Natural killer cell (primary cell): ENCODE measurements around the gene MEOX1. TPM values are rescaled to one million over a fixed set of nuclear protein-coding genes. Genes with fewer than 3 reads are reported as not detected.

ENCODE experiments used
- ATAC-seq, 3 donors: fragments of 150-1000 bp in 2 of 3; fragments of 200-7000 bp in 1 of 3; cut with Tn5 transposase; 1 replicate in 1 of 3; 2 replicates in 2 of 3; pipeline ENCODE4 v1.10.0; 2021; ENCODE audit warnings: mild to moderate bottlenecking in 2 of 3, moderate library complexity in 2 of 3
- DNase-seq, 2 donors: peaks; one replicate each; pipeline versions ENCODE4 v3.0.0 to v3.0.0-alpha.2; 2013 to 2021; ENCODE audit warnings: mixed read lengths in 1 of 2
- H3K27ac ChIP-seq: one replicate; pipeline ENCODE4 v1.5.1; 2013; ENCODE audit warnings: mild to moderate bottlenecking, low read length
- H3K27me3 ChIP-seq: one replicate; pipeline ENCODE4 v1.6.1; 2013; ENCODE audit warnings: low read length; ENCODE audit not compliant: control insufficient read depth, insufficient read depth
- H3K36me3 ChIP-seq: one replicate; pipeline ENCODE4 v1.6.1; 2013; ENCODE audit warnings: low read length; ENCODE audit not compliant: control insufficient read depth, insufficient read depth
- H3K4me1 ChIP-seq: one replicate; pipeline ENCODE4 v1.6.1; 2013; ENCODE audit warnings: low read length; ENCODE audit not compliant: control insufficient read depth, insufficient read depth
- H3K4me3 ChIP-seq: one replicate; pipeline ENCODE4 v1.5.1; 2013; ENCODE audit warnings: low read length
- H3K9me3 ChIP-seq: one replicate; pipeline ENCODE4 v1.6.1; 2013; ENCODE audit warnings: low read length; ENCODE audit not compliant: control insufficient read depth, insufficient read depth
- H3K27ac Mint-ChIP-seq, 2 donors: one replicate each; pipeline ENCODE4 v1.8.0; 2022; ENCODE audit warnings: mild to moderate bottlenecking in 2 of 2, mixed read lengths in 2 of 2, moderate library complexity in 1 of 2
- H3K27me3 Mint-ChIP-seq, 2 donors: one replicate each; pipeline ENCODE4 v1.8.0; 2022; ENCODE audit warnings: low read depth in 2 of 2, mixed read lengths in 2 of 2
- H3K36me3 Mint-ChIP-seq: one replicate; pipeline ENCODE4 v1.8.0; 2022; ENCODE audit warnings: mixed read lengths
- H3K4me1 Mint-ChIP-seq, 2 donors: one replicate each; pipeline ENCODE4 v1.8.0; 2022; ENCODE audit warnings: mixed read lengths in 2 of 2
- H3K4me3 Mint-ChIP-seq: one replicate; pipeline ENCODE4 v1.8.0; 2022; ENCODE audit warnings: mild to moderate bottlenecking, moderate library complexity, mixed read lengths
- H3K9me3 Mint-ChIP-seq, 2 donors: one replicate each; pipeline ENCODE4 v1.8.0; 2022; ENCODE audit warnings: mixed read lengths in 2 of 2
- CTCF ChIP-seq: fragments of 200-600 bp; IDR thresholded peaks from one replicate; pipeline ENCODE4 v1.8.0; 2022; ENCODE audit warnings: antibody characterized with exemption
- WGBS: methylation state at CpG from one replicate; pipeline ENCODE4 v1.1.7; 2013; ENCODE audit warnings: missing lambda C conversion rate; ENCODE audit not compliant: insufficient coverage; 5-methylcytosine and 5-hydroxymethylcytosine counted together
- intact Hi-C: fragments of 100-400 bp; cut with micrococcal nuclease; formaldehyde crosslinking; loops from one replicate; pipeline ENCODE4 v1.14.2; 2022
- total RNA-seq, 4 donors: library from RNA; stranded (reverse); fragments of 120-200 nt in 1 of 4; gene quantifications; one replicate each; pipeline versions ENCODE4 v1.2.3 to v1.2.4, GENCODE V29; 2013 to 2022

MEOX1 gene
- total RNA-seq, 3 donors from 2014 or later (not counting 1 experiment from before 2014, with no cell fraction given): 0.18 TPM; not detected in 2

GRCh38 chr17:43599835-43600234, 61.9 kb downstream of the MEOX1 start:
- no peak overlapping the region for H3K27ac Mint-ChIP-seq
- H3K9me3 ChIP-seq: no peaks in the 10 kb centered on the region
- no peaks in the 10 kb centered on the region for H3K4me1 Mint-ChIP-seq
- H3K4me3 Mint-ChIP-seq: no peak overlapping the region
- no peaks in the 10 kb centered on the region for H3K9me3 Mint-ChIP-seq
- peaks cover 0 to 5% of the 10 kb centered on the region in 2 donors for H3K27me3 Mint-ChIP-seq
- no peaks in the 10 kb centered on the region for H3K4me1 ChIP-seq
- H3K27ac ChIP-seq: no peak overlapping the region
- H3K27me3 ChIP-seq: no peaks in the 10 kb centered on the region
- H3K36me3 Mint-ChIP-seq: no peaks in the 10 kb centered on the region
- DNase-seq (no peak), ATAC-seq (no peak)
- H3K36me3 ChIP-seq: no peaks in the 10 kb centered on the region
- H3K4me3 ChIP-seq: no peak overlapping the region
- TF ChIP-seq CTCF: no peak
- WGBS: 99% methylated on average over 3 of the region's 3 CpGs
- intact Hi-C loops: no loop called here

- WGBS: 85% methylated on average over 5 of the region's 5 CpGs
- ATAC-seq (no peak), DNase-seq (no peak)
- no peaks in the 10 kb centered on the region for H3K36me3 ChIP-seq
- Mint-ChIP-seq H3K36me3 (no peaks in the 10 kb centered on the region), H3K4me1 (no peaks in the 10 kb centered on the region), H3K27me3 (peaks cover 0 to 9% of the 10 kb centered on the region in 2 donors), H3K9me3 (no peaks in the 10 kb centered on the region), H3K27ac (no peak overlapping the region), H3K4me3 (no peak overlapping the region)
- H3K27me3 ChIP-seq: no peaks in the 10 kb centered on the region
- H3K4me1 ChIP-seq: no peaks in the 10 kb centered on the region
- TF ChIP-seq CTCF: no peak
- H3K27ac ChIP-seq: no peak overlapping the region
- H3K9me3 ChIP-seq: no peaks in the 10 kb centered on the region
- intact Hi-C loops: no loop called here
- H3K4me3 ChIP-seq: no peak overlapping the region
Measured at GRCh38 chr17:43599046-43599395, 62.7 kb downstream of the MEOX1 start.

GRCh38 chr17:43598357-43599045, 63.2 kb downstream of the MEOX1 start:
- no peak for TF ChIP-seq CTCF
- no peaks in the 10 kb centered on the region for H3K36me3 ChIP-seq
- H3K9me3 ChIP-seq: no peaks in the 10 kb centered on the region
- no peak overlapping the region for H3K4me3 ChIP-seq
- Mint-ChIP-seq H3K4me1 (no peaks in the 10 kb centered on the region), H3K27ac (no peak overlapping the region), H3K27me3 (peaks cover 0 to 9% of the 10 kb centered on the region in 2 donors), H3K9me3 (no peaks in the 10 kb centered on the region), H3K36me3 (no peaks in the 10 kb centered on the region), H3K4me3 (no peak overlapping the region)
- WGBS: 87% methylated on average over 4 of the region's 4 CpGs
- H3K4me1 ChIP-seq: no peaks in the 10 kb centered on the region
- ATAC-seq (no peak), DNase-seq (no peak)
- intact Hi-C loops: no loop called here
- H3K27ac ChIP-seq: no peak overlapping the region
- H3K27me3 ChIP-seq: no peaks in the 10 kb centered on the region
